Parathyroid adenoma (tissue), 2 donors: Measurements from ENCODE around the gene RAET1L.

Experiments
- H2AFZ ChIP-seq: fragments of 300-600 bp; sonication (generic); one replicate; pipeline ENCODE4 v1.7.0; 2017; ENCODE audit warnings: antibody characterized with exemption, mild to moderate bottlenecking
- H3K27ac ChIP-seq: fragments of 300-600 bp; sonication (generic); one replicate; pipeline ENCODE4 v1.7.0; 2017
- H3K27me3 ChIP-seq: fragments of 300-600 bp; sonication (generic); one replicate; pipeline ENCODE4 v1.7.0; 2017; ENCODE audit warnings: low read length; ENCODE audit not compliant: control insufficient read depth, insufficient read depth
- H3K36me3 ChIP-seq: fragments of 300-600 bp; sonication (generic); one replicate; pipeline ENCODE4 v1.7.0; 2017; ENCODE audit warnings: low read length; ENCODE audit not compliant: control insufficient read depth, insufficient read depth
- H3K4me1 ChIP-seq: fragments of 300-600 bp; sonication (generic); one replicate; pipeline ENCODE4 v1.7.0; 2017; ENCODE audit warnings: control low read depth
- H3K4me2 ChIP-seq: fragments of 300-600 bp; sonication (generic); one replicate; pipeline ENCODE4 v1.7.0; 2017; ENCODE audit warnings: low read length
- H3K4me3 ChIP-seq: fragments of 300-600 bp; sonication (generic); one replicate; pipeline ENCODE4 v1.7.0; 2017; ENCODE audit warnings: low read depth, low read length
- H3K79me2 ChIP-seq: fragments of 300-600 bp; sonication (generic); one replicate; pipeline ENCODE4 v1.7.0; 2017; ENCODE audit warnings: control low read depth
- H3K9ac ChIP-seq: fragments of 300-600 bp; sonication (generic); one replicate; pipeline ENCODE4 v1.7.0; 2017; ENCODE audit warnings: mild to moderate bottlenecking
- H3K9me3 ChIP-seq: fragments of 300-600 bp; sonication (generic); one replicate; pipeline ENCODE4 v1.7.0; 2017; ENCODE audit warnings: low read length; ENCODE audit not compliant: control insufficient read depth
- CTCF ChIP-seq: fragments of 300-600 bp; sonication (generic); IDR thresholded peaks from one replicate; pipeline ENCODE4 v1.7.0; 2017; ENCODE audit warnings: antibody characterized with exemption, mild to moderate bottlenecking
- donor health status: primary hyperparathyroidism.

RAET1L gene

DNA sequence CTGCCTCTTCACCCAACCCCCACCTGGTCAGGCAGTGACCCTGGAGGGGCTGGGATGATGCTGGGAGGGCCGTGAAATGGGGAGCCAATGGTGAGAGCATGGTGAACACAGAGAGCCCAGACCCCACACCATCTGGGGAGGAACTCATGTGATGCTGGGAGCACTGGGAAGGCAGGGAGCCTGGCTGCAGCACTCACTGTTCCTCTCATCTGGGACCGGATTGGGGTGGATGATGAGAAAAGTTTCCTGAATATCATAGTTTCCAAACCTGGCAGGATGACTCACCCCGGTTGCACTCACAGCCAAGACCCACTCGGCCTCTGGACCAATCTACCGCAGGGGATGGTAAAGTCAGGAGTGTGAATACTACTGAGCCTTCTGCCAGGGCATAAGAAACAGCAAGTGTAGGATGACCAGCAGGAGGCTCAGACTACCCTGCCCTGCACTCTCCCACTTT lies 39.8 kb downstream of the RAET1L start:
- no peak overlapping the region for H3K4me3 ChIP-seq
- no peaks in the 10 kb centered on the region for H3K79me2 ChIP-seq
- no peak overlapping the region for H3K27ac ChIP-seq
- H3K4me2 ChIP-seq, result no peak overlapping the region
- H2AFZ ChIP-seq, result no peak overlapping the region
- no peak for TF ChIP-seq CTCF
- H3K27me3 ChIP-seq, result peaks cover 6% of the 10 kb centered on the region
- H3K4me1 ChIP-seq, result no peaks in the 10 kb centered on the region
- no peak overlapping the region for H3K9ac ChIP-seq
- no peaks in the 10 kb centered on the region for H3K36me3 ChIP-seq
- H3K9me3 ChIP-seq, result no peaks in the 10 kb centered on the region

- no peak overlapping the region for H3K27ac ChIP-seq
- H3K4me1 ChIP-seq, result no peaks in the 10 kb centered on the region
- no peak overlapping the region for H3K9ac ChIP-seq
- no peak overlapping the region for H3K4me3 ChIP-seq
- TF ChIP-seq CTCF, result no peak
- no peak overlapping the region for H3K4me2 ChIP-seq
- H3K9me3 ChIP-seq, result no peaks in the 10 kb centered on the region
- peaks cover 6% of the 10 kb centered on the region for H3K27me3 ChIP-seq
- no peaks in the 10 kb centered on the region for H3K79me2 ChIP-seq
- H3K36me3 ChIP-seq, result no peaks in the 10 kb centered on the region
- H2AFZ ChIP-seq, result no peak overlapping the region
Observed at GRCh38 chr6:149984773-149985172, 40.6 kb downstream of the RAET1L start.

GRCh38 chr6:149983145-149983544 lies 42.2 kb downstream of the RAET1L start:
- Histone ChIP-seq H3K4me2 (no peak overlapping the region), H3K9me3 (no peaks in the 10 kb centered on the region), H3K9ac (no peak overlapping the region), H3K4me3 (no peak overlapping the region), H3K36me3 (no peaks in the 10 kb centered on the region), H3K79me2 (no peaks in the 10 kb centered on the region), H3K27me3 (no peaks in the 10 kb centered on the region), H3K27ac (no peak overlapping the region), H3K4me1 (no peaks in the 10 kb centered on the region), H2AFZ (no peak overlapping the region)
- no peak for TF ChIP-seq CTCF

DNA sequence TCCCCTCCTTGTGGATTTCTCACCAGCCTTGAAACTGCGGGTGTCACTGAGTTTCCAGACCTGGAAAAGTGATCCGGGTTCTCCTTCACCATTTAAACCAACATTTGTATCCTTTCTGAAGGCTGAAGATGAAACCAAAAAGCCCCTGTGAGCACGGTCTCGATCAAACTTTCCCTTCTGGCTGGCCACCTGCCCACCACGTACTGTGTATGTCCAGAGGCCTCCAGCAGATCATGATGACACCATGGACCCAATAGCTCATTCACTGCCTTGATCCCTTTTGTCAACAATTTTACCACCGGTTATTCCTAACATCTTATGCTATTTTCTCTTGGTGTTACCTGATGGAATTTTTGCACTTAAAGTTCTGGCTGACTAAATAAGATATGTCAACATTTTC lies 46.0 kb downstream of the RAET1L start:
- no peaks in the 10 kb centered on the region for H3K36me3 ChIP-seq
- H3K27ac ChIP-seq, result no peak overlapping the region
- H3K27me3 ChIP-seq, result no peaks in the 10 kb centered on the region
- H2AFZ ChIP-seq, result no peak overlapping the region
- TF ChIP-seq CTCF, result no peak
- H3K4me1 ChIP-seq, result no peaks in the 10 kb centered on the region
- H3K79me2 ChIP-seq, result no peaks in the 10 kb centered on the region
- no peak overlapping the region for H3K4me2 ChIP-seq
- no peaks in the 10 kb centered on the region for H3K9me3 ChIP-seq
- H3K4me3 ChIP-seq, result no peak overlapping the region
- H3K9ac ChIP-seq, result no peak overlapping the region

DNA sequence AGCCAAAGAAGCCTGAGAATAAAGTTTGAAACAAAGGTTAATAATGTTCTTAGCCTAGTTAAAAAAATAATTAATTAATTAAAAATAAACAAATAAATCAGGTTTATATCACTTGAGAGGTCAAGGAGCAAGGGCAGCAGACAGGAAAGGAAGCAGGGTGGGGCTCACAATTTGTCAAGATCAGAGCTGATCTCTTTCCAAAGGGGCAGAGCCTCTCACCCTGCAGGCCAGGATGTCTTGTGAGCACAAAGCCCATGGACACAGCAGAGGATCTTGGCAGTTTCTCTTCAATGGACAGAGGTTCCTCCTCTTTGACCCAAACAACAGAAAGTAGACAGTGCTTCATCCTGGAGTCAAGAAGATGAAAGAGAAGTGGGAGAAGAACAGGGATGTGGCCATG lies 46.7 kb downstream of the RAET1L start:
- no peak for TF ChIP-seq CTCF
- no peak overlapping the region for H3K4me2 ChIP-seq
- H3K4me1 ChIP-seq, result no peaks in the 10 kb centered on the region
- no peaks in the 10 kb centered on the region for H3K9me3 ChIP-seq
- H3K27ac ChIP-seq, result no peak overlapping the region
- no peak overlapping the region for H3K4me3 ChIP-seq
- H3K9ac ChIP-seq, result no peak overlapping the region
- H3K79me2 ChIP-seq, result no peaks in the 10 kb centered on the region
- no peaks in the 10 kb centered on the region for H3K36me3 ChIP-seq
- H2AFZ ChIP-seq, result no peak overlapping the region
- H3K27me3 ChIP-seq, result no peaks in the 10 kb centered on the region
